GM21717 (cell line): ENCODE results near the gene LYZL2.
"Not testable (repeated sequence)": the region's sequence is repeated elsewhere in the genome, so short reads cannot be mapped to it uniquely, and the experiment has no call there.

Source experiments
- ATAC-seq: cut with Tn5 transposase; IDR thresholded peaks from one replicate; pipeline ENCODE4 v1.9.1; 2021; ENCODE audit warnings: mild to moderate bottlenecking, moderate library complexity; ENCODE audit not compliant: unreplicated experiment

LYZL2 gene

DNA sequence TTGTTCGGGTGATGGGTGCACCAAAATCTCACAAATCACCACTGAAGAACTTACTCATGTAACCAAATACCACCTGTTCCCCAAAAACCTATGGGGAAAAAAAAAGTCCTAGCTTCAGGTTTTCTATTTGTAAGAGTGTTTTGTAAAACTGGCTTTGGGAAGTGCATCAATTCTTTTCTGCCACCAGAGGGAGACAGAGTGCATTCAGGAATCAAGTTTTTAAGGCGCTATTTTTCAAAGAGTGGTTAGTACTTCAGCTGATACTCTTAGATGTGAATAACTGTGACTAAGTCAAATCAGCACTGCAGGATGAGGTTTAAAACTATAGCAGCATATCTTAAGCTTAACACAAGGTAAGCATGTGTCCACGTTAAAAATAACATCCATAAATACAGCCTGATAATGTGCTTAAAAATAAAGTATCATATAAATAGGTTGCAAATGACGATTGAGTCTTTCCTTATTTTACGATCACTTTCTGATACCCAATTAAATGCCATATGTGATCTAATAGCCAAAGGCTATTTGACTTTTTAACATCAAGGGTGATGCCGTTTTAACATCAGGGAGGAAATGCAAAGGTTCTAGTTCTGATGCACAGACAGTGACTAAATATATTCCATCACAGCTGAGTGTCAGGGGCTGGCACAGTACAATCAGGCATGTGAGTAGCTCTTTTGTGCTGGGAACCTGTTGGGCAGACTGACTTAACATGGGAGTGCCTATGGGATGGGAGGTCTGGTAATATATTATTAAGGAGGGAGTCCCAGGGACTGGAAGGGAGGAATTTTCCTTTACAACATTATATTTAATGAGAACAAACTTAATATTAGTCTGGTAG is 10.6 kb upstream of the LYZL2 start:
- no peak for ATAC-seq

DNA sequence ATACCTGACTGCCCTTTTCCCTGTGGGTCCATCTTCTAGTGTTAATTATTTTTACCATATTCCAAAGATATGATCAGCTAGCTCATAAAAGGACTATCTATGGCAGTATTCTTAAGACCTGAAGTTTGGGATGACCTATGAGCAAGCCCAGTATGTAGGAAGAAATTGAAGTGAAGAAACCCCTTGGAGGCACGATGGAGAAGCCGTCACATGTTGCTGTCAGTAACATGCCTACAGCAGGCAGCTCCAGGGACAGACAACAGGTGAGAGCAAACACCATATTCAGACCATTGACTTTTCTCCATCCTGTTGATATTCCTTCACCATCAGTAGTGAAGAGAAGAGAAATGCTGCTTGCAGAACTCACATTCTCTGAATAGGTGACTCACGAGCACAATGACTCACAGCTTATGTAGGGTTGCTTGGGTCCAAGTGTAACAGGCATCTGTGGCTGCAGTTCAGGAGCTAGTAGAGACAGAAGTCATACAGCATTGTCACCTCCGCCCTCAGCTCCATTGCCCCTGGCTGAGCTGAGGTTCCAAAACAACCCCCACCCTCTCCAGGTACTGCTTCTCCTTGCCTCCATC is 8.4 kb upstream of the LYZL2 start:
- ATAC-seq: no peak

DNA sequence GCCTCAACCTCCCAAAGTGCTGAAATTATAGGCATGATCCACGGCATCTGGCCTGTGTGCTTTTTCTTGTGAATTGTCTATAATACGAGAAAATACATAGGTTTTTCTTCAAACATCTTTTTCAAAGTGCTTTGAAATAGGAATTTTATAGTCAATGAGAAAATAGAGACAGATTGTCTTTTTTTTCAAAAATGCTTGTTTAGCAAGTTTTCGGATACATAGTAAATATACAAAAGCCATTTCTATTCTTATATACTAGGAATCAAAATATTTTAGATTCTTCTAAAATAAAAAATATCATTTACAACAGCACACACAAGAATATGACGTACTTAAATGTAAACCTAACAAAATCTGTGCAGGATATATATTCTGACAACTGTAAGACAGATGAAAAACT is 1.6 kb upstream of the LYZL2 start:
- no peak for ATAC-seq

DNA sequence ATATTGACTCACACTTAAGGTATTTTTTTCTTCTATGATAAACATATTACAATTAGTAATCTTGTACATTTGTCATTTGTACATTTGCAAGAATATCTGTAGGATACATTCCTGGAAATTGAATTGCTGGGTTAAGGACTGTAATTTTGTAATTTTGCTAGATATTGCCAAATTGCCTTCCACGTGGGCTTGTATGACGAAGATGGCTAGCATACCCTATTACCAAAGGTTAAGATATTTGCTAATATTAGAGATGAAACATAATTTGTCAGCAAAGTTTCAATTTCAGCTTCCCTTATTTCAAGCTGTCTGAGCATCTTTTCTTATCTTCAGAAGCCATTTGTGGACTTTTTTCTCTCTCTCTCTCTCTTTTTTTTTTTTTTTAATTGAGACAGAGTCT is 1.0 kb upstream of the LYZL2 start:
- ATAC-seq: no peak

DNA sequence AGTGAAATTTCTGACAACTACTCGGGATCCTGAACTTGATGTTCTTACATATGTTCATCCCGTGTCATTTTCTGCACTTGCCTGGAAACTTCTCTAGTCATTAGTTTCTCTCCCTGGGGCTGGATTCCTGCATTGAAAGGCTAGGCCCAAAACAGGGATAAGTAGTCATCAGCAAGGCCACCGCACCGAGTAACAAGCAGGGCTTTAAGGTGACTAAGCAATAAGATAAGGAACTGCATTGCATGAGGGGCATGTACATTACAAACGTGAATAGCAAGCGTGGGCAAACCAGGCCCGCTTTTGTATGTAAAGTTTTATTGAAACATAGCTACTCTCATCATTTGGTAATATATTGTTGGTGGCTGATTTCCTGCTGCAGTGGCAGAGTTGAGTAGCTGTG is 977 bp downstream of the LYZL2 start:
- ATAC-seq: not testable (repeated sequence)

DNA sequence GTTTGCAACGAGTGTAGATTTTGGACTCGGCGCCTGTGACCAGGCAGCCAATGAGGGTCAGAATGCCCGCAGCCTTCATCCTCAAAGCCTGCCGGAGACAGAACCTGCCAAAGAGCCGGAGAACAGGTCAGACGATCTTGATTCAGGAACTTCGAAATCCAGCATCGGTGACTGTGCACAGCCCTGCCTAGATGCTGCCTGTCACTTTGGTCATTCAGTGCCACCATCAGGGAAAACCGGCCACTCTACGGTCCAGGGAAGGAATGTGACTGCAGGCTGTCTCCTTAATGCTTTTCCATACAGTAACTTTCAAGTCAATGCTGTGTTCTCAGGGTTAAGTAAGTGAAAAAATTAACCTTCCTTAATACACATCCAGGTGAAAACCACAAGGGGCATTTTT is 2.7 kb downstream of the LYZL2 start:
- not testable (repeated sequence) for ATAC-seq

DNA sequence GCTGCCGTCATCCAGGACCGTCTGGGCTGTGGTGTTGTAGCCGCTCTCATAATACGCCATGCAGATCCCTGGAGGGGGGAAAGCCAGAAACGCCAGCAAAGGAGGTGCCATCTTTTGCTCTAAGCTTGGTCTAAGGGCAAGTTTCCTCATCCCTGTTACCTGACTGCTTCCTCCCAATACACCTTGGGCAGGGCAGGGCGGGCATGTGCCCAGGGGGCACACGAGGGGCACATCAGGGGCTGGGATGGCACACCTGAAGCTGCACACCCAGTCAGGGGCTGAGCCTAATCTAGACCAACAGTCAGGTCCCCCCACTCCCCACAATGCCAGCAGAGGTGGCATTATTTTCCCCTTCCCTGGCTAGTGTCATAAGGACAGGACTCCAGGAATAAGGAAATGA is 3.4 kb downstream of the LYZL2 start:
- not testable (repeated sequence) for ATAC-seq

DNA sequence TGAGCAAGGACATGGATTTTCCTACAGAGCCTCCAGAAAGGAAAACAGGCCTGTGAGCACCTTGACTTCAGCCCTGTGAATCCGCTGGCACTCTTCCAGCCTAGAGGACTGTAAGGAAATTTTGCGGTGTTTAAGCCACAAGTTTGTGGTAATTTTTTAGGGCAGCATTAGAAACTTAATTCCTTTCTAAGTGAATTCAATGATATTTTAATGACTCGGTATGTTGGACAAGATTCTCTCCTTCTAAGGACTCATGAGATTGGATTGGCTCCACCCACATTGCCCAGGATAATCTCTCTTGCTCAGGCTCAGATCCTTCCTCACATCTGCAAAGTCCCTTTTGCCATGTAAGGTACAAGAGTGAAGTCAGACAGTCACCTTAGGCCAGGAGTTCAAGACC is 4.5 kb downstream of the LYZL2 start:
- no peak for ATAC-seq

DNA sequence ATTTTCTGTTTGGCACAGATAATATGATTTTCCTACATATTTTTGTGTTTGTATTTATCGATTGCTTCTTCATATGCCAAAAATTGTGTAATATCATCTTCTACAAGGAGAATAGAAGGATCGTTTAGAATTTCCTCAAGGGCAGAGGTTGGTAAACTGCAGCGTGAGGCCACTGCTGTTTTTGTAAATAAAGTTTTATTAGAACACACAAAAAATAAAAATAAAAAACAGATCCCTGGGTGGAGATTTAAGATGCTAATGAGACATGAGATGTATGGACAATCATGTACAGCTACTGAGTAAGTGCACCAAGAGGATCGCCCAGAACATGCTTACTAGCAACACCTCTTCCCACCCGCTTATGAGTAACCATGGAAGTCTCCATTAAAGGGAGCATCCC is 9.6 kb downstream of the LYZL2 start:
- ATAC-seq: no peak

DNA sequence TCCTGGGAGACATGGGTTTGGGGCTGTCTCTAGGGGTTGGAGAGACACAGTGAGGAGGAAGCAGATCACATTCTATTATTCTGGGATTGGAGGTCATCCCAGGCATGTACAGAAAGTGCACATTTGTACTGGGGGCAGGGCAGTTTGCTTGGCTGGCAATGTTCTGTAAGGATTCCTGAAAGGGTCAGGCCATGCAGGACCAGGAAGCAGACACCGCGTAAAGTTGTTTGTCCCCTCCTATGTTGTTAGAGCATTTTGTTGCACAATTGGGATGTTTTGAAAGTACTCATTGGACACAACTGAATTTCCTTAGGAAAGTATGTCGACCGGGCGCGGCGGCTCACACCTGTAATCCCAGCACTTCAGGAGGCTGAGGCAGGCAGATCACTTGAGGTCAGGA is 12.5 kb downstream of the LYZL2 start:
- ATAC-seq: no peak

DNA sequence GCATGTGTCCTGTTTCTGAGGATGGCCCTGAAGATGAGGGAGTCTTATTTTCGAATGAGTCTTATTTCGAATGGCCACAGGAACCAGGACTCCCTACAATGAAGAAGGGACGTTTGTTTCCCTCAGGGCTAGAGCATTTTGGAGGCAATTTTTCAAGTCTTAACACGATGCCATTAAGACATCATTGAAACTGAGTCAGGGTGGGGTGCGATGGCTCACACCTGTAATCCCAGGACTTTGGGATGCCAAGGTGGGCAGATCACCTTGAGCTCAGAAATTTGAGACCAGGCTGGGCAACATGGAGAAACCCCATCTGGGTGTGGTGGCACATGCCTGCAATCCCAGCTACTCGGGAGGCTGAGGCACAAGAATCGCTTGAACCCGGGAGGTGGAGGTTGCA is 18.5 kb downstream of the LYZL2 start:
- ATAC-seq: not testable (repeated sequence)

DNA sequence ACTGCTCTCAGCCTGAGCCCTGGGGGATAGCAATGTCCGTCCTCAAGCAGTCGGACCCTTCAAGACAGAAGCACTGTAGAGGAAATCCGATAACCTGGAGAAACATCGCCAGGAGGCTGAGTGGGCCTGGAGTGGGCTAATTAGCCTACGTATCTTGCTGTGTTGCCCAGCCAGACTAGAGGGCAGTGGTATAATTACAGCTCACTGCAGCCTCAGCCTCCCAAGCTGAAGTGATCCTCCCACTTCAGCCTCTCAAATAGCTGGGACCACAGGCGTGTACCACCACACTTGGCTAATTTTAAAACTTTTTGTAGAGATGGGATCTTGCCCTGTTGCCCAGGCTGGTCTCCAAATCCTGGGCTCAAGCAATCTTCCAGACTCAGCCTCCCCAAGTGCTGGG is 21.7 kb downstream of the LYZL2 start:
- ATAC-seq: no peak

DNA sequence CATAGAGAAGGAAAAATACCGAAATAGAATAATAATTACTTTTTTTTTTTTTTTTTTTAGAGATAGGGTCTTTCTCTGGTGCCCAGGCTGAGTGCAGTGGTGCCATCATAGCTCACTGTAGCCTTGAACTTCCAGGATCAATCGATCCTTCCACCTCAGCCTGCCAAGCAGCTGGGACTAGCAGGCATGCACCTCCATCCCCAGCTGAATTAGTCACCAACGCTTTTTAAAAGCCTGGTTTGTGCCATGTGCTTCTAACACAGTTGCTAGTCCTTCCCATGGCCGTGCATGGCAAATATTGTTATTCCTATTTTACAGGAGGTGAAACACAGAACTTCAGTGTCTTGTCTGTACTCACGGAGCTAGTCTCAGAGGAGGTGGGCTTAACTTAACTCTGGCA is 23.2 kb downstream of the LYZL2 start:
- no peak for ATAC-seq

DNA sequence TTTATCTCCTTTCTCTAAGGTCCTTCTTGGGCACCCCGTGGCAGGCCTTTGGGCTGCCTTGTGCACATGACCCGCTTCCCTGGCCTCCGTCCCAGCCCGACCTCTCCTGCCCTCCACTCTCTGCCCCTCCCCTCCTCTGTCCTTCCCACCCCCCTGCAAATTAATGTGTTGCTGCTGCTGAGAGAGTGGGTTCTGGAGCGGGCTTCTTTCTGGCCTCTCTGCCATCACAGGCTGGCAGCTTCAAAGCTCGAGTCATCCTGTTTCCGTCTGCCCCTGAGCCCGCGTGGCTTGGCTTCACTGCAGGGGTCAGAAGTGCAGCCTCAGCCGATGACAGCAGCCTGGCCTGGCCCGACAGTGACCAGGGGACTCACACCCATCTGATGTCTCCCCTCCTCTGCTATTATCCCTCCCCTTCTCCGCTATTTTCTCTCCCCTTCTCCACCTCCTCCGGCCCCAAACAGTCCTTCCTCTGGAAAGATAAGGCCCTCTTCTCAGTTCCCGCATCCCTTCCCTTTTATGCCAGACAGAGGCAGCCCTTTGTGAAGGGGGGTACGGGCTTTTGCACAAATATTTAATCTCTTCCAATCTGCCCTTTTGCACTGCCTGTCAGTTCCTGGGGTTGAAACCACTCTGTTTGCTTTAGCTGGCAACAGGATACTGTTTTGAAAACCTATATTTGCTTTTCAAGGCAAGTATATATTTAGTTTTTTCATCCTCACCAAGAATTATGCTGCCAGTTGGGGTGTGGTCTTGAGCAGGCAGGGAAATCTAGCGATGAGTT is 24.0 kb downstream of the LYZL2 start:
- not testable (repeated sequence) for ATAC-seq

DNA sequence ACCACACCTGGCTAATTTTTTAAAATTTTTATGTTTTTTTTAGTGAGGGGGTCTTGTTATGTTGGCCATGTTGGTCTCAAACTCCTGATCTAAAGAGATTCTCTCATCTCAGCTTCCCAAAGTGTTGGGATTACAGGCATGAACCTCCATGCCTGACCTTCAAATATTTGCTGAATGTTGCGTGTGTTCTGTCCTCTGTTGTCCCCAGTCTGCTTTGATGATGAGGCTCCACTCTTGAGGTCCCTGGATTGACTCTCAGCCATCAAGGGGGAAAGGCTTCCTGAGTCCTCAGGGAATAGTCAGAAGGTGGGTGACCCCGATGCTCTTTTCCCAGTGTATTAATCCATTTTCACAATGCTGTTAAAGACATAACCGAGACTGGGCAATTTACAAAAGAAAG is 26.0 kb downstream of the LYZL2 start:
- ATAC-seq: no peak

DNA sequence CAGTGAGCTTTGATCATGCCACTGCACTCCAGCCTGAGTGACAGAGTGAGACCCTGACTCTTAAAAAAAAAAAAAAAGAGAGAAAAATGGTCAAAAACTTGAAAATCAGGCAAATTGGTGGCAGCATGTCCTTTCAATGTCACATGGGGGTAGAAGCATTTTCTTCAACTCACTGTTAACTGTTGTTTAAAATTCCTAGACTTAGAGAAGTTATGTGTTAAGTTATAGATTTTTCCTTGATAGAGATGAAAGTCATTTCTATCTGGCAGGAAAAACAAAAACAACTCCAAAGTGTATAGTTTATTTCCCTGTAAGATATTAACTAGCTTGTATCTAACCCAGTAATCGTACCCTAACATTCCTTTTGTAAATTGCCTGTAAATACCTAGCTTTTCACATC is 26.8 kb downstream of the LYZL2 start:
- no peak for ATAC-seq

DNA sequence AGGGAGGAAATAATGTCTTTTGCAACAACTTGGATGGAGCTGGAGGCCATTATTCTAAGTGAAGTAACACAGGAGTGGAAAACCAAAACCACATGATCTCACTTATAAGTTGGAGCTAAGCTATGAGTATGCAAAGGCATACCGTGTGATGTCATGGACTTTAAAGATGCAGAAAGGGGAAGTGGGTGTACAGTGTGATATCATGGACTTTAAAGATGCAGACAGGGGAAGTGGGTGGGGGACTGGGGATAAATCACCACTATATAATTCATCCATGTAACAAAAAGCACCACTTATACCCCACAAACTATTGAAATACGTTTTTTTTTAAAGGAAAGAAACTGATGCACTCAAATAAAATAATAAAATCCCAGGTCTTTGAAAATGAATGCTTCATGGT is 29.5 kb downstream of the LYZL2 start:
- ATAC-seq: no peak

DNA sequence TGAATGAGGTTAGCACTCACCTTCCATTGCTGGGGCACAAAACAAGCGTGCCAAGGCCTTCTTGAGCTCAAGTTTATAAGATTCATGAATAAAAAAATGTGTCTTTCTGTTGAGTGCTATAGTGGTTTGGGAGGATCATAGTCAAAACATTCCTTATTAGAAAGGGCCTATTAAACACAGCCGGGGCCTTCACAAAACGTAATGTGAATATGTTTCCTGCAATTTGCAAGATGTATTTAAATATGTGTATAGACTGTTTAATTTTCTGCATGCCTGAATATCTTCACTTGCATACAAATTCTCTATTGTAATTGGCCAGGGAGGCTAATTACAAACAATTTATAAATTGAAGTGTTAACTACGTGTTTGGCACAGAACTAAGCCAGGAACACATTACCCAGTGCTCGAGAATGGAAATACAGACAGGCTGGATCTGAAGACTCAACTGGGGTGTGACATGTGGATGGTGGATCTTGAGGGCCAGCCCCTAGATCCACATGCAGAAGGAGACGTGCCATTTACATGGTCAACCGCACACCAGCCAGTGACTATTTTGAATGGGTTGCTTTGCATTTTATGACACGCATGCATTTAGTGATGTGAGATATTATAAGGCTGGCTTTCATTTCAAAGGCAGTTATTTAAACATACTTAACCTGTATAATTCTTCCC is 31.3 kb downstream of the LYZL2 start:
- ATAC-seq: no peak

DNA sequence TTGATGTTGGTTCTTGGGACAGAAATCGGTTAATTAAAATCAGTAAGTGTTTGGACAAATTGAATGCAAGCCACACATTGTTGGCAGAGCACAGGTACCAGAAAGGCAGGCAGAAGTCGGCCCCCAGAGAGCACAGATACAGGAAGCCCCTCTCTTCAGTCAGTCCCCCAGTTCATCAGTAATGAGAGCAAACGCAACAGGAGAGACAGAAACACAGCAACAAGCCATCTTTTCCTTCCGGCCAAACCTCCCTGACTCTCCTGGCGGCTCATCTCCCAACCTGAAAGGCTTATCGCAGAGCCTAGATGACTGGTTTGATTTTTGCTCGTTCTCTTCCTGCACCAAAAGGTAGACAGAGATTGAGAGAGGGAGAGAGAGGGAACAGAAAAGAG is 32.1 kb downstream of the LYZL2 start:
- not testable (repeated sequence) for ATAC-seq

DNA sequence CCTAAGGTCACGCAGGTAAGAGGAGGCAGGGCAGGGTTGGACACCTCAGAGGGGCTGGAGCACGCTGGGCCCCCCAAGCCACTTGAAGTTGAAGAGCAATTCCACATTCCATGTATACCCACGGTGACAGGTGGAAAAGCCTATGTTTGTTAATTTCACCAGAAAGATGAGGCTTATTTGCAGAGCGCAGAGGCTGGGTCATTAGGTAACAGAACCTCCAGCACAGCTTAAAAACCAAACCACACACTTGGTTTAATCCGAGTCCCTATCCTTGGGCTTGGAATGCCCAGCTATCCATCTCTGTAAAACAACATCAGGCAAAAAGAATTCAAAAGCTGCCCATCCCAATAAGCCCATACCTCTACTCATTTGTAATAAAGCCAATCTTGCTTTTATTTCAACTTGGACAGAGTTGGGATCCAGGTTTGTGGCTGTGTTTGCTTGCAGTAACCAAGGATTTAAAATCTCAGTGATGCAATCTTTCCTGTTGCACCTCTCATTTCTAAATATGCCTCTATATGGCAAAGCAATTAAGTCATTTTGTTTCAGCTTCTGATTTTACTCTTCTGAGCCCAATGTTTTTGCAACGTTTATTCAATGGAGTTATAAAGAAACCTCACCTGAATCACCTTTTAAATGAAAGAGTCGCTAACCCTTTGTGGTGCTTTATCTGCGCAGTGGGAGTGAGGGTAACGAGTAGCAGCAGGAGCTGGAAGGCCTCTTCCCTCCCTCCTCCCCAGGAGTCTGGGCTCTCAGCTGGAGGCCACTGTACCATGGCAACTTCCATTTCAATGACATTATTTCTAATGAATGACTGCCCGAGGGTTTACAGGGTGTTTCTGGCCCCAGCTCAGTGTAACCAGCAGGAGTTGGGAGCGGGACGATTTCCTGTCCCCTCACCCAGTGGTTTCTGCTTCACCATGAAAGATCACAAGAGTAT is 32.8 kb downstream of the LYZL2 start:
- ATAC-seq: not testable (repeated sequence)
